DMS114 treated with DMSO at 0.1 percent for 48 hours (cell line): ENCODE data around the gene LOC128125822.
"Not testable (repeated sequence)": the region's sequence is repeated elsewhere in the genome, so short reads cannot be mapped to it uniquely, and the experiment has no call there.

Source experiments
- DNase-seq: peaks from one replicate; lab custom pipeline; 2025; ENCODE audit not compliant: unreplicated experiment; lab: John Stamatoyannopoulos, UW

The LOC128125822 gene

GRCh38 chr6:63581355-63582013 lies 9.2 kb downstream of the LOC128125822 start:
- DNase-seq, result no peak

GRCh38 chr6:63582579-63583231 lies 10.4 kb downstream of the LOC128125822 start:
- DNase-seq, result no peak

- no peak for DNase-seq
These were observed 11.8 kb downstream of the LOC128125822 start for GRCh38 chr6:63584125-63584514.

GRCh38 chr6:63584566-63584965 lies 12.3 kb downstream of the LOC128125822 start:
- DNase-seq, result no peak

- DNase-seq, result not testable (repeated sequence)
These were observed 13.4 kb downstream of the LOC128125822 start for GRCh38 chr6:63585652-63586051.

GRCh38 chr6:63589952-63590411 lies 17.7 kb downstream of the LOC128125822 start:
- DNase-seq, result no peak

- no peak for DNase-seq
These were observed 20.6 kb downstream of the LOC128125822 start for GRCh38 chr6:63592886-63593285.

GRCh38 chr6:63597141-63598048 lies 25.1 kb downstream of the LOC128125822 start:
- DNase-seq, result no peak

- DNase-seq, result peak; percentile 56
These were observed 26.1 kb downstream of the LOC128125822 start for GRCh38 chr6:63598049-63599036.

GRCh38 chr6:63599243-63599642 lies 27.0 kb downstream of the LOC128125822 start:
- DNase-seq, result no peak

GRCh38 chr6:63600136-63600535 lies 27.9 kb downstream of the LOC128125822 start:
- no peak for DNase-seq

- no peak for DNase-seq
These were observed 37.0 kb downstream of the LOC128125822 start for GRCh38 chr6:63609231-63609630.

GRCh38 chr6:63610944-63611343 lies 38.7 kb downstream of the LOC128125822 start:
- no peak for DNase-seq

GRCh38 chr6:63611560-63611959 lies 39.3 kb downstream of the LOC128125822 start:
- DNase-seq, result no peak

GRCh38 chr6:63615590-63615989 lies 43.3 kb downstream of the LOC128125822 start:
- DNase-seq, result no peak
